ENCODE data around the gene AKIRIN2. TPM values are rescaled to one million over a fixed set of nuclear protein-coding genes. Genes with fewer than 3 reads are reported as not detected.

The AKIRIN2 gene
- total and polyA plus RNA-seq, 9 of the 15 experiments (the other 6 are each of a cell fraction or from before 2014, with no cell fraction given), result 5.8 to 63.9 (median 28.1) TPM

DNA sequence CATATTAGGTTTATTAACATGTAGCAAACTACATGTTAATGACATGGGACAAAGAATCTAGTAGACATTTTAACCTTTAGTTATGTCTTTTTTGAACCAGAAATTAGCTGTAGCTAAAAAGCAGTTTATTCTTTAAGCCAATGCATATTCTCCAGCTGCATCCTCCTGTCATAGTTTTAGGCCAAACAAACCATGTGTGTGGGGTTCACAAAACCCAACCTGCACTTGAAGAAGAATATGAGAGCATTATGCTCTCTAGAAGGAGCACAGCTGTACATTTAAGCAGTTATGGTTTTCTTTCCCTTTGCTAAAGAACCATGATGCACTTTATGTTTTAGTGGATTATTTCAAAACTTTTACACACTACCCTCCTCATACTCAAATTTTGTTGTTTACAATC, 46.2 kb downstream of the AKIRIN2 start:
- H3K79me2 ChIP-seq (ENCODE audit: control insufficient read depth, insufficient read depth, low read length), result no peaks in the 10 kb centered on the region
- peaks cover 66% of the 10 kb centered on the region; the same call in 2 of the 3 replicates for H3K36me3 ChIP-seq (ENCODE audit: control insufficient read depth, insufficient read depth, low read length)
- ATAC-seq, result no peak
- no peaks in the 10 kb centered on the region for H3K9me3 ChIP-seq (replicated peaks; ENCODE audit: control insufficient read depth, insufficient read depth, low read depth, low read length)
- no peak overlapping the region for H3K9ac ChIP-seq (ENCODE audit: insufficient read depth in 1 of 2, low read depth in 2 of 2, low read length in 2 of 2)
- no TSS peak for BruUV-seq (replicated peaks)
- no peak overlapping the region for H2AFZ ChIP-seq (ENCODE audit: low read depth, low read length)
- H3K4me1 ChIP-seq (replicated peaks in 1 of 2; ENCODE audit: control insufficient read depth in 2 of 2, insufficient read depth in 2 of 2, low read length in 2 of 2), result no peaks in the 10 kb centered on the region
- FAIRE-seq, result no peak
- CTCF ChIA-PET (ENCODE audit: low intra/inter-chr PET ratio), result no interaction called here
- H4K20me1 ChIP-seq (replicated peaks; ENCODE audit: control insufficient read depth, insufficient read depth, low read length), result no peaks in the 10 kb centered on the region
- no peaks in the 10 kb centered on the region for H3K9me1 ChIP-seq (ENCODE audit: control insufficient read depth, insufficient read depth, low read length)
- no peak overlapping the region for H3K4me2 ChIP-seq (ENCODE audit: insufficient read depth, low read length)
- H3K4me3 ChIP-seq, result no peak overlapping the region
- in situ Hi-C loops (cut with MboI), result no loop called here
- intact Hi-C loops (cut with micrococcal nuclease), result no loop called here
- H3K27ac ChIP-seq (ENCODE audit: extremely low read depth, low read depth, low read length), result no peak overlapping the region
- DNase-seq (ENCODE audit: extremely low read depth in 1 of 4, low spot score in 3 of 4), result no peak
- POLR2A ChIA-PET, result interaction anchor here (0.7 kb wide), 1 partner anchor 19 kb away, joined by 3 read pairs; no protein-coding TSS in a partner anchor
- no peaks in the 10 kb centered on the region for H3K27me3 ChIP-seq (ENCODE audit: control insufficient read depth in 2 of 2, insufficient read depth in 2 of 2, low read length in 2 of 2)
- TF ChIP-seq ZSCAN32 (CRISPR knock-in tag; IDR thresholded peaks at IDR 0.05) (no peak), ZKSCAN3 (CRISPR knock-in tag; IDR thresholded peaks at IDR 0.05) (no peak), ZNF780A (CRISPR knock-in tag; IDR thresholded peaks at IDR 0.05) (no peak), FOXO4 (CRISPR knock-in tag; IDR thresholded peaks at IDR 0.05) (no peak), ZNF318 (IDR thresholded peaks at IDR 0.05; ENCODE audit: borderline replicate concordance in 1 of 2, low read depth in 1 of 2) (no peak), ZC3H8 (IDR thresholded peaks at IDR 0.05) (no peak), HNRNPUL1 (IDR thresholded peaks at IDR 0.05; ENCODE audit: low read length) (no peak), SPI1 (IDR thresholded peaks at IDR 0.05; ENCODE audit: borderline replicate concordance, low read depth, low read length) (no peak), ZZZ3 (IDR thresholded peaks at IDR 0.05) (no peak), ZNF561 (CRISPR knock-in tag; conservative IDR thresholded peaks at IDR 0.05) (no peak)
